HG03460 (cell line): ENCODE data around the gene WDR18.

Experiments used
- ATAC-seq: cut with Tn5 transposase; IDR thresholded peaks from one replicate; pipeline ENCODE4 v1.9.1; 2021; ENCODE audit not compliant: unreplicated experiment

WDR18 gene

GRCh38 chr19:964116-964520 lies 20.0 kb upstream of the WDR18 start:
- ATAC-seq = no peak

DNA sequence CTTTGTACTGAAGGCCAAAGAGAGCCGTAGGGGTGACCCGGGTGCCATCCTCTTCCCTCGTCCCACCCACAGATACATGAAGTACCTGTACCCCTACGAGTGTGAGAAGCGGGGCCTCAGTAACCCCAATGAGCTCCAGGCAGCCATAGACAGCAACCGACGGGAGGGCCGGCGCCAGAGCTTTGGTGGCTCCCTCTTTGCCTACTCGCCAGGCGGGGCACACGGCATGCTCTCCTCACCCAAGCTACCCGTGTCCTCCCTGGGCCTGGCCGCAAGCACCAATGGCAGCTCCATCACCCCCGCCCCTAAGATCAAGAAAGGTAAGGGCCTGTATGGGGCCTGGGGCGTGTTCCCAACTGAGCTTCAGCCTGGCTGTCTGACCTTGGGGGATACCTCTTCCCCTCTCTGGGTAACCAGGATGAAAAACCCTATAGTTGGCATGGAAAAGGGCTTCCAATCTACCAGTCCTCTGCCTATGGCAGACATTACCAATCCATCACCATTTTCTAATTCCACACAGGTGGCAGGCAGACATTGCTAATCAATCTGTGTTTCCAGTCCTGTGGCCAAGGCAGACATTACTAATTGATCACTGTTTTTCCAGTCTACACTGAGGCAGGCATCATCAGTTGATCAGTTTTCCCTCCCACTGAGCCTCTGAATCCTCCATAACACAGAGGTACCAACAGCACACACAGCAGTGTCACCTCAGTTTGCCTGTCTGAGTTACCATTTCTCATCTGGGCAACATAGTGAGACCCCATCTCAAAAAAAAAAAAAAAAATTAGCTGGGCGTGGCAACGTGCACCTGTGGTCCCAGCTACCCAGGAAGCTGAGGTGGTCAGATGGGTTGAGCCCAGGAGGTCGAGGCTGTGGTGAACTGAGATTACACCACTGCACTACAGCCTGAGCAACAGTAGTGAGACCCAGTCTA lies 19.1 kb upstream of the WDR18 start:
- ATAC-seq = no peak

DNA sequence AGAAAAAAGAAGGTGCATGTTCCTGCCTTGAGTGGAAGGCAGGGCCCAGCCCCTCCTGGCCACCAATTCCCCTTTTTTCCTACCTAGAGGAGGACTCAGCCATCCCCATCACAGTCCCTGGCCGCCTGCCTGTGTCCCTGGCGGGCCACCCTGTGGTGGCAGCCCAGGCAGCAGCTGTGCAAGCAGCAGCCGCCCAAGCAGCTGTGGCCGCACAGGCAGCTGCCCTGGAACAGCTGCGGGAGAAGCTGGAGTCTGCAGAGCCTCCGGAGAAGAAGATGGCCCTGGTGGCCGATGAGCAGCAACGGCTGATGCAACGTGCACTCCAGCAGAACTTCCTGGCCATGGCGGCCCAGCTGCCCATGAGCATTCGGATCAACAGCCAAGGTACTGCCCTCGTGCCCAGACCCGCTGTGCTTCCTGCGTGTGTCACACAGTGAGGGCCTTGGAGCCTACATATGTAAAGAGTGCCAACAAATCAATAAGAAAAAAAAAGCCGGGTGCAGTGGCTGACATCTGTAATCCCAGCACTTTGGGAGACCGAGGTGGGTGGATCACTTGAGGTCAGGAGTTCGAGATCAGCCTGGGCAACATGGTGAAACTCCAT lies 17.6 kb upstream of the WDR18 start:
- no peak for ATAC-seq

DNA sequence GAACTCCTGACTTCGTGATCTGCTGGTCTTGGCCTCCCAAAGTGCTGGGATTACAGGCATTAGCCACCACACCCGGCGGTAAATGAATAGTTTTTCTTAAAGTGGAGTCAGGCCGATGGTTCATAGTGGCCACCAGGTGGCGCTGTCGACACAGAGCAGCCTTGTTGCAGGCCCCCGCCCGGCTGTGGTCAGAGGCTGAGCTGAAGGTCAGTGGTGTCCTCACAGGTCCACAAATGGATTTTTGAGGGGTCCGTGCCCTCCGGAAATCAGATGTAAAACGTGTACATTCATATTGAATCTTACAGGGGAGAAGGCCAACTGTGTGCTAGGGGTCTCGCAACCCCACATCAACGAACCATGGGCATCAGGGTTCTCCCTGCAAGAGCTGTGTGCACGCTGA lies 13.4 kb upstream of the WDR18 start:
- ATAC-seq = no peak

- ATAC-seq = no peak
Measured at GRCh38 chr19:971795-972194, 12.3 kb upstream of the WDR18 start.

- ATAC-seq = no peak
Measured at GRCh38 chr19:972281-972680, 11.9 kb upstream of the WDR18 start.

- ATAC-seq = no peak
Measured at GRCh38 chr19:973726-974563, 10.2 kb upstream of the WDR18 start.

- ATAC-seq = no peak
Measured at GRCh38 chr19:974564-975257, 9.4 kb upstream of the WDR18 start.

- no peak for ATAC-seq
Measured at GRCh38 chr19:976476-976875, 7.7 kb upstream of the WDR18 start.

- no peak for ATAC-seq
Measured at GRCh38 chr19:977058-977464, 7.1 kb upstream of the WDR18 start.

GRCh38 chr19:979318-979741 lies 4.8 kb upstream of the WDR18 start:
- ATAC-seq = no peak

DNA sequence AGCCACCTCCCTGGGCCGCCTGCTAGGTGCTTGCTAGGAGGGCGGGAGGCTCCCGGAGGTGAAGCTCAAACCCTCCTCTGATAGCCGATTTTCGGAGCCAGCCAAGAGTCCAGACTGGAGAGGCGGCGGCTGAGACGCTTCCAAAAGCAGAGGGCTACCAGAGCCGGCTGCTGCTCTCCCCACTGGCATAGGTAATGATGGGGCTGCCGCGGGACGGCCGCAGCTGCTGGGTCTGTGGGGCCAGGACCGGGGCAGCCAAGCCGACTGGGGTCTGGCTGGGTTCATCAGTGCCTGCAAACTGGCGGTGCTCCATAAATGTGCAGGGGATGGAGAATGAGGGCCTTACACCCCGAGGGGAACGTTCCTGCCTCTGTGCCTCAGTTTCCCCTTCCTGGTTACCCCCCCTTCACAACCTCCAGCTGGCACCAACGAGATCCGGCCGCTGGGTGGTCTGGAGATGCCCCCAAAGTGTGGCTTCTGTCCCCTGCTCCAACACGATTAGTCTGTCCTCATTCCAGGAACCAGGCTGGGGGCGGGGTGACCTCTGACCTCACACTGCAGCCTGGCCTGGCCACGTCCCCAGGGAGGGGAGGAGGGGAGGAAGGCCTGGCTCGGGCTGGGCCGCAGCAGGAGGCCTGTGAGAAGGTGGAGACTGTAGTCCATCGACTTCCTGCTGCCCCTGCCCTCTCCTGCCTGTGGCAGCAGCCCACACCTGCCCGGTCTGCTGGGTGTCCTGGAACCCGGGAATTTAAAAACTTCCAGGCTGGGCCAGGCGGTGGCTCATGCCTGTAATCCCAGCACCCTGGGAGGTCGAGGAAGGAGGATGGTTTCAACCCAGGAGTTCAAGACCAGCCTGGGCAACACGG lies 3.8 kb upstream of the WDR18 start:
- ATAC-seq = no peak

- ATAC-seq = peak; percentile 38
Measured at GRCh38 chr19:982567-983170, 1.5 kb upstream of the WDR18 start.

DNA sequence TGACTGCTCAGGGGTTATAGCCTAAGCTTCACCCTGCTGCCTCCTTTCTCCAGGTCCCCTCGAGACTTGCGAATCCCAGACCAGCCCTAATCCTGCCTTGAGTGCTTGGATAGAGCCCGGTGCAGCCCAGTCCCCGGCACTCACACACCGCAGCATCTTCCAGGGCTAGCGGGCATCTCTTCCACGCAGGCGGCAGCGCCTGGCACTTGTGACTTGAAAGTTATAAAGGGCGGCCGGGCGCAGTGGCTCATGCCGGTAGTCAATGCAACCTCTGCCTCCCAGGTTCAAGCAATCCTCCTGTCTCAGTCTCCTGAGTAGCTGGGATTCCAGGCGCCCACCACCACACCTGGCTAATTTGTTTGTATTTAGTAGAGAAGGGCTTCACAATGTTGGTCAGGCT lies 1.9 kb downstream of the WDR18 start:
- ATAC-seq = no peak

GRCh38 chr19:988081-988480 lies 3.9 kb downstream of the WDR18 start:
- ATAC-seq = no peak

- no peak for ATAC-seq
Measured at GRCh38 chr19:988510-988909, 4.4 kb downstream of the WDR18 start.

DNA sequence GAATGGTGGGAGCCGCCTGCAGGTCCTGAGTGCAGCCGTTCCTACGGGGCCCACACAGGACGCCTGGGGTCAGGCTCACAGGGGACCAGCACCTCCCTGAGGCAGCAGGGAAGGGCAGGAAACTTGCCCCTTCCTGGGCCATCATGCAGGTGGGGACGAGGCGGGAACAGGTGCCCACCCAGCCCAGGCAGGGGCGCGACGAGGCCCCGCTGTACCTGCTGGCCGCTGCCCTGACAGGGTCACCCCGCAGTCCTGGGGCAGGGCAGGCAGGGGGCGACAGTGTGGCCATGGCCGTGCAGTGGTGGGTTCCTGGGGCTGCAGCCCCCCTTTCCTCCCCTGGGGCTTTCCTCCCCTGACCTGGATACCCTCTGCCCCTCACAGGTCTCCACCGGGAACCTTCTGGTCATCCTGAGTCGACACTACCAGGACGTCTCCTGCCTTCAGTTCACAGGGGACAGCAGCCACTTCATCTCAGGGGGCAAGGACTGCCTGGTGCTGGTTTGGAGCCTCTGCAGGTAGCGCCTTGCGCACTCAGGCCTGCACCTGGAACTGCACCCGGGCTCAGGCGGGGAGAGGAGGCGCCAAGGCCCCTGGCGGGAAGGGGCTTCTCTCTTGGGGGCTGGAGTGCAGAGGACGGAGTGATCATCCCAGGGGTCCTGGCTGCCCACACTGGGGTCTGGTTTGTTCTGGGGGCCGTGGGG lies 5.4 kb downstream of the WDR18 start:
- ATAC-seq = no peak

- ATAC-seq = no peak
Measured at GRCh38 chr19:990119-990571, 6.0 kb downstream of the WDR18 start.

GRCh38 chr19:990746-991145 lies 6.6 kb downstream of the WDR18 start:
- no peak for ATAC-seq
